Stomach (tissue), 9 donors: ENCODE measurements around the gene PDCD4. TPM values are rescaled to one million over a fixed set of nuclear protein-coding genes. Genes with fewer than 3 reads are reported as not detected.

Source experiments
- DNase-seq, 2 donors: peaks; one replicate each; pipeline versions ENCODE4 v3.0.0 to v3.0.0-alpha.2; 2013 to 2019
- H3K27ac ChIP-seq, 5 donors: fragments of 200-600 bp in 4 of 5; sonication (generic) in 4 of 5; one replicate each; pipeline ENCODE4 v1.5.1; 2013 to 2019; ENCODE audit warnings: mild to moderate bottlenecking in 1 of 5, moderate library complexity in 1 of 5
- H3K27me3 ChIP-seq, 3 donors: fragments of 200-600 bp; sonication (generic); one replicate each; pipeline ENCODE4 v1.5.1; 2017 to 2019; ENCODE audit warnings: mixed run types in 1 of 3
- H3K36me3 ChIP-seq, 4 donors: fragments of 200-600 bp; sonication (generic); 1 replicate in 3 of 4; 2 replicates in 1 of 4; pipeline ENCODE4 v1.5.1; 2016 to 2019
- H3K4me1 ChIP-seq, 4 donors: fragments of 200-600 bp; sonication (generic); one replicate each; pipeline ENCODE4 v1.5.1; 2016 to 2019
- H3K4me3 ChIP-seq, 4 donors: fragments of 200-600 bp; sonication (generic) in 3 of 4; one replicate each; pipeline ENCODE4 v1.5.1; 2016 to 2019; ENCODE audit warnings: mild to moderate bottlenecking in 1 of 4
- H3K9me3 ChIP-seq, 4 donors: fragments of 200-600 bp; sonication (generic); one replicate each; pipeline ENCODE4 v1.5.1; 2016 to 2019
- CTCF ChIP-seq, 7 experiments: fragments of 450-650 bp in 4 of 7; fragments of 200-600 bp in 3 of 7; sonication (generic) in 3 of 7; IDR thresholded peaks; one replicate each; pipeline ENCODE4 v1.5.1; 2016 to 2019; ENCODE audit warnings: antibody characterized with exemption in 7 of 7, control low read depth in 2 of 7, mild to moderate bottlenecking in 1 of 7
- EP300 ChIP-seq: sonication (generic); formaldehyde crosslinking; IDR thresholded peaks from one replicate; pipeline ENCODE4 v1.6.1; 2017; ENCODE audit warnings: antibody characterized with exemption
- POLR2A ChIP-seq, 4 donors: fragments of 450-650 bp; IDR thresholded peaks; one replicate each; pipeline ENCODE4 v1.6.1; 2016; ENCODE audit warnings: antibody characterized with exemption in 4 of 4, control low read depth in 2 of 4, mild to moderate bottlenecking in 1 of 4, moderate library complexity in 1 of 4
- POLR2AphosphoS5 ChIP-seq, 3 donors: sonication (generic); formaldehyde crosslinking; IDR thresholded peaks; one replicate each; pipeline ENCODE4 v1.6.1; 2016; ENCODE audit warnings: antibody characterized with exemption in 3 of 3
- WGBS, 5 donors: extraction: QIAGEN DNeasy Blood & Tissue Kit in 3 of 5; methylation state at CpG; one replicate each; pipeline versions ENCODE4 v1.1.5 to v1.1.7; 2013 to 2018; 5-methylcytosine and 5-hydroxymethylcytosine counted together
- intact Hi-C: fragments of 100-400 bp; cut with DNase I; formaldehyde crosslinking; loops from one replicate; pipeline ENCODE4 v1.15.1; 2023; ENCODE audit warnings: low total_unique reads
- polyA plus RNA-seq, 3 donors: library from polyadenylated mRNA; stranded (reverse); fragments of 200-250 nt; gene quantifications; one replicate each; pipeline ENCODE4 v1.2.3, GENCODE V29; 2013
- total RNA-seq, 5 donors: library from RNA; depleted of rRNA; stranded (reverse); fragments of >200 nt; gene quantifications; one replicate each; pipeline versions ENCODE4 v1.1.0 to v1.2.3, GENCODE V29; 2014 to 2016
- donor health status: healthy with polysubstance abuse.
- donor health status: Bipolar disorder and iron deficiency.
- donor health status: healthy.

PDCD4 gene
- total and polyA plus RNA-seq, 8 donors = 39.3 to 605 (median 119) TPM

DNA sequence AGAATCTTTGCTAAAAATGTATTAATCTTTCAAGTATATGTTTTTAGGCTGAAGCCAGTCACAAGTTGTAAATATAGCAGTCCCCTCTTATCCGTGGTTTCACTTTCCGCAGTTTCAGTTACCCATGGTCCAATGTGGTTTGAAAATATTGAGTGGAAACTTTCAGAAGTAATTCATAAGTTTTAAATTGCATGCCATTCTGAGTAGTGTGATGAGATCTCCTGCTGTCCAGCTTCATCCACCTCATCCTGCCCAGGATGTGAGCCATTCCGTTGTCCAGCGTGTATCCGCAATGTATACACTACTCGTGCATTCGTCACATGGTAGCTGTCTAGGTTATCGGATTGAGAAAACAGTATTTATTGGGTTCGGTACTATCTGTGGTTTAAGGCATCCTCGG lies 12.2 kb downstream of the PDCD4 start:
- no peak for DNase-seq
- no peaks in the 10 kb centered on the region for H3K9me3 ChIP-seq
- H3K4me3 ChIP-seq = peak overlapping the region in 2 of 4 donors; percentile 0 to 22
- whole genome bisulfite sequencing, 5 donors = 59 to 72% (median 61%) methylated on average over 10 of the region's 10 CpGs
- H3K27ac ChIP-seq = peak overlapping the region in 1 of 5 donors; percentile 39
- H3K36me3 ChIP-seq = peaks cover 16 to 98% (median 72%) of the 10 kb centered on the region in 4 donors
- TF ChIP-seq CTCF (IDR thresholded peaks at IDR 0.05) = no peak
- TF ChIP-seq POLR2AphosphoS5 (IDR thresholded peaks at IDR 0.05) = peak in 1 of 3 donors; percentile 33
- no peak for TF ChIP-seq POLR2A (IDR thresholded peaks at IDR 0.05)
- TF ChIP-seq EP300 = no peak
- intact Hi-C loops = no loop called here
- H3K27me3 ChIP-seq = no peaks in the 10 kb centered on the region
- H3K4me1 ChIP-seq = peaks cover 17 to 93% (median 55%) of the 10 kb centered on the region in 4 donors

- Histone ChIP-seq H3K27me3 (no peaks in the 10 kb centered on the region), H3K36me3 (peaks cover 16 to 100% (median 81%) of the 10 kb centered on the region in 4 donors), H3K4me3 (no peak overlapping the region), H3K27ac (peak overlapping the region in 2 of 5 donors; percentile 39 to 65), H3K9me3 (no peaks in the 10 kb centered on the region), H3K4me1 (peaks cover 6 to 83% (median 40%) of the 10 kb centered on the region in 4 donors)
- DNase-seq = no peak
- no peak for TF ChIP-seq POLR2AphosphoS5 (IDR thresholded peaks at IDR 0.05)
- TF ChIP-seq POLR2A (IDR thresholded peaks at IDR 0.05) = no peak
- no peak for TF ChIP-seq CTCF (IDR thresholded peaks at IDR 0.05)
- no peak for TF ChIP-seq EP300
- WGBS, 5 donors = 43 to 49% (median 44%) methylated on average over 5 of the region's 5 CpGs
- intact Hi-C loops = no loop called here
Measured at GRCh38 chr10:110885932-110886674, 14.4 kb downstream of the PDCD4 start.

DNA sequence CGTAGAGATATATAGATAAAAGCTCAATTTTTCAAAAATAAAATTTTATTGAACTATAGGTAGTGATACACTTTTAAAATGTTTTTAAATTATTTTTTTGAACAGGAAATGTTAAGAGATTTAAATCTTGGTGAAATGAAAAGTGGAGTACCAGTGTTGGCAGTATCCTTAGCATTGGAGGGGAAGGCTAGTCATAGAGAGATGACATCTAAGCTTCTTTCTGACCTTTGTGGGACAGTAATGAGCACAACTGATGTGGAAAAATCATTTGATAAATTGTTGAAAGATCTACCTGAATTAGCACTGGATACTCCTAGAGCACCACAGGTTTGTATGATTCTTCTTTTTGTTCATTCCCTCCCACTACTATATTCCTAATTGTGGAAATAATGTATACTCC lies 15.8 kb downstream of the PDCD4 start:
- WGBS, 5 donors = 80 to 92% (median 91%) methylated on average over 1 of the region's 1 CpG
- no peak for DNase-seq
- H3K27ac ChIP-seq = no peak overlapping the region
- H3K9me3 ChIP-seq = no peaks in the 10 kb centered on the region
- intact Hi-C loops = no loop called here
- TF ChIP-seq CTCF (IDR thresholded peaks at IDR 0.05) (no peak), POLR2A (IDR thresholded peaks at IDR 0.05) (no peak), EP300 (no peak), POLR2AphosphoS5 (IDR thresholded peaks at IDR 0.05) (no peak)
- no peaks in the 10 kb centered on the region for H3K27me3 ChIP-seq
- peaks cover 6 to 82% (median 36%) of the 10 kb centered on the region in 4 donors for H3K4me1 ChIP-seq
- H3K36me3 ChIP-seq = peaks cover 10 to 100% (median 84%) of the 10 kb centered on the region in 4 donors
- no peak overlapping the region for H3K4me3 ChIP-seq

DNA sequence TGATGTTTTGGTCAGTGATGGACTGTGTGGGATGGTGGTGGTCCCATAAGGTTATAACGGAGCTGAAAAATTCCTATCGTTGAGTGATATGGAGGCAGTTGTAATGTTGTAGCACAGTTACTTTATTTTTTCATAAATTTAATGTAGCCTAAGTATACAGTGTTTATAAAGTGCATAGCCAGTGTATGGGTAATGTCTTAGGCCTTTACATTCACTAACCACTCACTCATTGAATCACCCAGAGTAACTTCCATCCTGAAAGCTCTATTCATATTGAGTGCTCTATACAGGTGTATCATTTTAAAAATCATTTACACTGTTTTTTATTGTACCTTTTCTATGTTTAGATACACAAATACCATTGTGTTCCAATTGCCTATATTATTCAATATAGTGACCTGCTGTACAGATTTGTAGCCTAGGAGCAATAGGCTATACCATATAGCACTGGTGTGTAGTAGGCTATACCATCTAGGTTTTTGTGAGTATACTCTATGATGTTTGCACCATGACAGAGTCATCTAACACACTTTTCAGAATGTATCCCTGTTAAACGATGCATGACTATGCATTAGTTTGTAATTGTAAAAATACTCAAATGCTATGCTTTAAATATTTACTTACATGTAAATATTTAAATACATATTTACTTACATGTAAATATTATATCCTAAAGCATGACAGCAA lies 21.0 kb downstream of the PDCD4 start:
- peaks cover 0 to 83% (median 38%) of the 10 kb centered on the region in 4 donors for H3K4me1 ChIP-seq
- no peaks in the 10 kb centered on the region for H3K27me3 ChIP-seq
- no peaks in the 10 kb centered on the region for H3K9me3 ChIP-seq
- H3K36me3 ChIP-seq = peaks cover 18 to 95% (median 85%) of the 10 kb centered on the region in 4 donors
- intact Hi-C loops = loop anchor here (10.0 kb wide), 1 partner anchor 88 kb away; no protein-coding TSS in a partner anchor
- peak overlapping the region in 1 of 5 donors; percentile 5 for H3K27ac ChIP-seq
- no peak for DNase-seq
- TF ChIP-seq POLR2A (IDR thresholded peaks at IDR 0.05) = no peak
- no peak for TF ChIP-seq CTCF (IDR thresholded peaks at IDR 0.05)
- TF ChIP-seq POLR2AphosphoS5 (IDR thresholded peaks at IDR 0.05) = no peak
- no peak for TF ChIP-seq EP300
- WGBS, 5 donors = 65 to 80% (median 72%) methylated on average over 3 of the region's 3 CpGs
- no peak overlapping the region for H3K4me3 ChIP-seq
